Gastroesophageal sphincter (tissue), 4 donors: ENCODE data around the gene PEX19. TPM values are rescaled to one million over a fixed set of nuclear protein-coding genes. Genes with fewer than 3 reads are reported as not detected.
"Not testable (repeated sequence)": the region's sequence is repeated elsewhere in the genome, so short reads cannot be mapped to it uniquely, and the experiment has no call there.

ENCODE experiments used
- ATAC-seq: fragments of 150-250 bp; one replicate; pipeline ENCODE4 v1.9.1; 2016; ENCODE audit warnings: mild to moderate bottlenecking, moderate library complexity
- H3K27ac ChIP-seq, 4 donors: fragments of 200-600 bp; sonication (generic) in 3 of 4; 1 replicate in 3 of 4; 2 replicates in 1 of 4; pipeline ENCODE4 v1.5.1; 2016 to 2019
- H3K27me3 ChIP-seq: fragments of 200-600 bp; sonication (generic); one replicate; pipeline ENCODE4 v1.5.1; 2019
- H3K36me3 ChIP-seq, 2 donors: fragments of 200-600 bp; sonication (generic); one replicate each; pipeline ENCODE4 v1.5.1; 2019; ENCODE audit warnings: control low read depth in 1 of 2
- H3K4me1 ChIP-seq, 3 donors: fragments of 200-600 bp; sonication (generic); 1 replicate in 2 of 3; 2 replicates in 1 of 3; pipeline ENCODE4 v1.5.1; 2016 to 2019; ENCODE audit warnings: control low read depth in 2 of 3
- H3K4me3 ChIP-seq, 2 donors: fragments of 200-600 bp; sonication (generic); one replicate each; pipeline ENCODE4 v1.5.1; 2019; ENCODE audit warnings: mild to moderate bottlenecking in 1 of 2, moderate library complexity in 1 of 2
- H3K9me3 ChIP-seq, 3 donors: fragments of 200-600 bp; sonication (generic); one replicate each; pipeline ENCODE4 v1.5.1; 2017 to 2019; ENCODE audit warnings: control low read depth in 2 of 3
- EP300 ChIP-seq: sonication (generic); formaldehyde crosslinking; IDR thresholded peaks from one replicate; pipeline ENCODE4 v1.6.1; 2017; ENCODE audit warnings: antibody characterized with exemption, mild to moderate bottlenecking
- POLR2A ChIP-seq, 2 donors: fragments of 450-650 bp; IDR thresholded peaks; one replicate each; pipeline ENCODE4 v1.6.1; 2017; ENCODE audit warnings: antibody characterized with exemption in 2 of 2, mild to moderate bottlenecking in 2 of 2, moderate library complexity in 1 of 2
- POLR2AphosphoS5 ChIP-seq: sonication (generic); formaldehyde crosslinking; IDR thresholded peaks from one replicate; pipeline ENCODE4 v1.6.1; 2017; ENCODE audit warnings: antibody characterized with exemption
- WGBS, 2 donors: methylation state at CpG; one replicate each; pipeline ENCODE4 v1.1.5; 2018; ENCODE audit warnings: low coverage in 1 of 2; 5-methylcytosine and 5-hydroxymethylcytosine counted together
- total RNA-seq, 4 donors: library from RNA; depleted of rRNA; stranded (reverse); fragments of >200 nt; gene quantifications; one replicate each; pipeline ENCODE4 v1.1.0, GENCODE V29; 2016
- TF ChIP-seq, protein P1 (sequence below), 4 experiments: fragments of 200-600 bp in 2 of 4; fragments of 450-650 bp in 2 of 4; sonication (generic) in 1 of 4; IDR thresholded peaks; one replicate each; pipeline ENCODE4 v1.5.1; 2017 to 2019; ENCODE audit warnings: antibody characterized with exemption in 4 of 4, mild to moderate bottlenecking in 2 of 4, moderate library complexity in 2 of 4

PEX19 gene
- total RNA-seq, 4 donors from 2014 or later: 50.0 to 96.8 (median 61.1) TPM

GRCh38 chr1:160293020-160293968 is 8.4 kb upstream of the PEX19 start:
- ATAC-seq: no peak
- no peak overlapping the region for H3K27ac ChIP-seq
- H3K36me3 ChIP-seq: peaks cover 18 to 100% of the 10 kb centered on the region in 2 donors
- H3K4me3 ChIP-seq: no peak overlapping the region
- peaks cover 0 to 5% (median 0%) of the 10 kb centered on the region in 3 donors for H3K4me1 ChIP-seq
- H3K9me3 ChIP-seq: no peaks in the 10 kb centered on the region
- H3K27me3 ChIP-seq: no peaks in the 10 kb centered on the region
- 76 to 80% methylated on average over 5 to 8 of the region's 8 CpGs for WGBS, 2 donors
- TF ChIP-seq EP300 (no peak), POLR2A (IDR thresholded peaks at IDR 0.05) (no peak), POLR2AphosphoS5 (no peak)
- TF ChIP-seq, protein P1, sequence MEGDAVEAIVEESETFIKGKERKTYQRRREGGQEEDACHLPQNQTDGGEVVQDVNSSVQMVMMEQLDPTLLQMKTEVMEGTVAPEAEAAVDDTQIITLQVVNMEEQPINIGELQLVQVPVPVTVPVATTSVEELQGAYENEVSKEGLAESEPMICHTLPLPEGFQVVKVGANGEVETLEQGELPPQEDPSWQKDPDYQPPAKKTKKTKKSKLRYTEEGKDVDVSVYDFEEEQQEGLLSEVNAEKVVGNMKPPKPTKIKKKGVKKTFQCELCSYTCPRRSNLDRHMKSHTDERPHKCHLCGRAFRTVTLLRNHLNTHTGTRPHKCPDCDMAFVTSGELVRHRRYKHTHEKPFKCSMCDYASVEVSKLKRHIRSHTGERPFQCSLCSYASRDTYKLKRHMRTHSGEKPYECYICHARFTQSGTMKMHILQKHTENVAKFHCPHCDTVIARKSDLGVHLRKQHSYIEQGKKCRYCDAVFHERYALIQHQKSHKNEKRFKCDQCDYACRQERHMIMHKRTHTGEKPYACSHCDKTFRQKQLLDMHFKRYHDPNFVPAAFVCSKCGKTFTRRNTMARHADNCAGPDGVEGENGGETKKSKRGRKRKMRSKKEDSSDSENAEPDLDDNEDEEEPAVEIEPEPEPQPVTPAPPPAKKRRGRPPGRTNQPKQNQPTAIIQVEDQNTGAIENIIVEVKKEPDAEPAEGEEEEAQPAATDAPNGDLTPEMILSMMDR (IDR thresholded peaks at IDR 0.05): no peak

GRCh38 chr1:160291248-160292220 is 6.6 kb upstream of the PEX19 start:
- Histone ChIP-seq H3K9me3 (no peaks in the 10 kb centered on the region), H3K36me3 (peaks cover 18 to 88% of the 10 kb centered on the region in 2 donors), H3K4me1 (peaks cover 0 to 5% (median 0%) of the 10 kb centered on the region in 3 donors), H3K4me3 (no peak overlapping the region), H3K27ac (peak overlapping the region in 1 of 4 donors; percentile 35), H3K27me3 (no peaks in the 10 kb centered on the region)
- ATAC-seq: peak; percentile 84
- no peak for TF ChIP-seq POLR2AphosphoS5
- TF ChIP-seq EP300: no peak
- TF ChIP-seq POLR2A (IDR thresholded peaks at IDR 0.05): no peak
- TF ChIP-seq, protein P1 (IDR thresholded peaks at IDR 0.05): peak; percentile 80 to 87 (median 82)
- WGBS, 2 donors: 18 to 51% methylated on average over 6 of the region's 11 CpGs

- ATAC-seq, H3K27ac ChIP-seq, H3K4me3 ChIP-seq, H3K9me3 ChIP-seq, H3K27me3 ChIP-seq: not testable (repeated sequence)
- peaks cover 0 to 31% (median 12%) of the 10 kb centered on the region in 3 donors for H3K4me1 ChIP-seq
- 88 to 92% methylated on average over 5 to 9 of the region's 12 CpGs for WGBS, 2 donors
- H3K36me3 ChIP-seq: peaks cover 16 to 53% of the 10 kb centered on the region in 2 donors
These were observed 2.8 kb upstream of the PEX19 start for GRCh38 chr1:160287769-160288168.

DNA sequence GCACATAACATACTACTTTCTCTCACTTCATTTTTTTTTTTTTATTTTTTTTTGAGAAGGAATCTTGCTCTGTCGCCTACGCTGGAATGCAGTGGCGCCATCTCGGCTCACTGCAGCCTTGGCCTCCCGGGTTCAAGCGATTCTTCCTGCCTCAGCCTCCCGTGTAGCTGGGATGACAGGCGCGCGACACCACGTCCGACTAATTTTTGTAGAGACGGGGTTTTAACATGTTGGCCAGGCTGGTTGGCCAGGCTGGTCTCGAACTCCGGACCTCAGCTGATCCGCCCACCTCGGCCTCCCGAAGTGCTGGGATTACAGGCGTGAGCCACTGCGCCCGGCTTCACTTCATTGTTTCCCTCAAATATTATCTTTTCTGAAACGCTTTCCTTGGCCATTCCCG is 573 bp upstream of the PEX19 start:
- H3K36me3 ChIP-seq: peaks cover 3 to 53% of the 10 kb centered on the region in 2 donors
- ATAC-seq: no peak
- no peaks in the 10 kb centered on the region for H3K9me3 ChIP-seq
- H3K4me1 ChIP-seq: peaks cover 0 to 27% (median 12%) of the 10 kb centered on the region in 3 donors
- peak overlapping the region in 1 of 4 donors; percentile 84 for H3K27ac ChIP-seq
- peak overlapping the region; percentile 68 to 100 for H3K4me3 ChIP-seq
- no peaks in the 10 kb centered on the region for H3K27me3 ChIP-seq
- WGBS, 2 donors: 80 to 84% methylated on average over 3 to 23 of the region's 23 CpGs
- TF ChIP-seq, protein P1 (IDR thresholded peaks at IDR 0.05): no peak
- no peak for TF ChIP-seq POLR2AphosphoS5
- TF ChIP-seq EP300: no peak
- no peak for TF ChIP-seq POLR2A (IDR thresholded peaks at IDR 0.05)
